GM12865 (cell line): ENCODE results near the gene HLCS.

ENCODE experiments used
- DNase-seq: peaks from one replicate; pipeline ENCODE4 v3.0.0; 2010; ENCODE audit warnings: low read depth
- H3K4me3 ChIP-seq: 2 replicates; pipeline ENCODE4 v1.5.1; 2011; ENCODE audit warnings: mild to moderate bottlenecking, low read depth, low read length, control low read depth
- CTCF ChIP-seq: IDR thresholded peaks from 2 replicates; pipeline ENCODE4 v1.5.1; 2011; ENCODE audit warnings: low read length, control low read depth, low read depth, inconsistent platforms; ENCODE audit not compliant: insufficient read depth; ENCODE audit errors: missing control alignments

HLCS gene

DNA sequence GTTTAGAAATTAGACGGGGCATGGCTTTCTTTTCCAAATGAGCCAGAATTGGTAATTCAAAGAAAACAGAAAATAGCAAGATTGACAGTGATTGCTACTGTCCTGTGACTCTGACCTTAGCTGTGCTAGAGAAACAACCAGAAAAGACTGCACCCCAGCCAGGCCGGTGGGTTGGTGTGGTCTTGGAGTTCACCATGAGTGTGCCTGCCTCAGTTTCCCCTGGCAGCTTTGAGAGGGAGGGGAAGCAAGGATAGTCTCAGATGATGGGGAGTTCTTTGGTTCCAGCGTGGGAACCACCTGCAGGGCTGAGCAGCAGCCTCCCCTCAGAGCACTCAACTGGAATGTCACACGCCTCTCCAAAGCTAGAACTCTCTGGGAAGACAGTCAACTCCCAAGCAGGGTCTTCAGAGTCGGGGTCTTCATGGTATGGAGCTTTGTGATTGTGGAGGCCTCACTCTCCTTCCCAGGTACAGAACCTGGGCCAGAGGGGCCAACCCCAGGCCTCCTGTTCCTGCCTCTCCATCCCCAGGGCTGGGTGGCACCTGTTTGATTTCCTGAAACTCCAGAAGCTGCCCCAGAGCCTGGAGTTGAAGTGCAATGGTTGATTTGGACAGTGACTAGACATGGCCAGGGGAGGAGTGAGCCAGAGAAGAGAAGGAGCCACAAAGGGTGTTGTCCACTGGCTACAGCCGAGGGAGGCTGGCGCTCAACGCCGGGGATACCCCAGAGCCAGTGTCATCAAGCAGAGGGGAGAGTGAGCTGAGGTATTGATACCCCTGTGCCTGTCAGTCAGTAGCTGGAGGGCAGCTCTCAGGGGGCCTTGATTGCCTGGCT lies 231.9 kb downstream of the HLCS start:
- no peak overlapping the region for H3K4me3 ChIP-seq
- no peak for TF ChIP-seq CTCF
- DNase-seq, result no peak

- H3K4me3 ChIP-seq, result no peak overlapping the region
- no peak for TF ChIP-seq CTCF
- DNase-seq, result no peak
Measured at GRCh38 chr21:36733857-36734256, 232.6 kb downstream of the HLCS start.

GRCh38 chr21:36732761-36733160 lies 233.7 kb downstream of the HLCS start:
- no peak for TF ChIP-seq CTCF
- no peak for DNase-seq
- no peak overlapping the region for H3K4me3 ChIP-seq

GRCh38 chr21:36732217-36732616 lies 234.3 kb downstream of the HLCS start:
- no peak for DNase-seq
- TF ChIP-seq CTCF, result no peak
- H3K4me3 ChIP-seq, result no peak overlapping the region

GRCh38 chr21:36730291-36731281 lies 235.9 kb downstream of the HLCS start:
- no peak overlapping the region for H3K4me3 ChIP-seq
- no peak for DNase-seq
- no peak for TF ChIP-seq CTCF

DNA sequence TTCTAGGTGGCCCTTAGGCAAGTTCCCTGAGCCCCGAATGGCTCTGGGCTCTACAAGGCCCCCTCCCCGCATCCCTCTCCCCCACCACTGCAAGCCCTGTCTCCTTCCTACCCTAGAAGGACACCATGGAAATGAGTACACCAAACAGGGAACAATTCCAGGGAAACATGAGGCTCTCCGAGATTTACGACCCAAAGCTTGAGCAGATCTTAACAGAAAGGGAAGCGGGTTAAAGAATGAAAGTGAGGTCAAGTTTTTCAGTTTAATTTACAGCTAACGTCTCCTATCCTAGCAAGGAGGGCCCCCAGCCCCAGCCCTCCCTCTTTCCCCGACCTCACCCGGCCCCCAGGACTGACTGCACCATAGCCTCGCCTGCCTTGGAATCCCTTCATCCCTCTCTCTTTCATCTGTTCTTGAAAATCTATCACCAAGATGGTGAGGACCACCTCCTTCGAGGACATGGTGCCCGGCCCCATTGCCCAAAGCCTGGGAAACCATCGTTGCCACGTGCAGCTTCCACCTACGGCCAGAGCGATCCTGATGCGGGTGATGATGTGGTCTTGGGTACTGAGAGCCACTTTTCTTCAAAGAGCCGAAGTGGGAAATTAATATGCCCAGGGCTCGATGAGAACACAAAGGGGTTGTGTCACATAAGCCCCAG lies 237.0 kb downstream of the HLCS start:
- H3K4me3 ChIP-seq, result no peak overlapping the region
- no peak for TF ChIP-seq CTCF
- no peak for DNase-seq
